Loucy (cell line): ENCODE measurements around the gene SUSD6.

Experiments
- H2AFZ ChIP-seq: fragments of 200-600 bp; sonication (generic); 2 replicates; pipeline ENCODE4 v1.6.0; 2016; ENCODE audit warnings: antibody characterized with exemption, mild to moderate bottlenecking, low read length, moderate library complexity
- H3F3A ChIP-seq: fragments of 200-600 bp; 2 replicates; pipeline ENCODE4 v1.6.0; 2016; ENCODE audit warnings: antibody characterized with exemption, low read depth, mild to moderate bottlenecking
- H3K27me3 ChIP-seq: fragments of 200-600 bp; sonication (generic); 2 replicates; pipeline ENCODE4 v1.6.1; 2014; ENCODE audit warnings: low read length, mild to moderate bottlenecking; ENCODE audit not compliant: insufficient read depth, poor library complexity, severe bottlenecking
- H3K36me3 ChIP-seq: fragments of 200-600 bp; sonication (generic); 2 replicates; pipeline ENCODE4 v1.6.1; 2016; ENCODE audit warnings: low read length; ENCODE audit not compliant: insufficient read depth
- H3K4me1 ChIP-seq: fragments of 200-600 bp; sonication (generic); 2 replicates; pipeline ENCODE4 v1.5.1; 2014; ENCODE audit warnings: low read length, mild to moderate bottlenecking; ENCODE audit not compliant: insufficient read depth, poor library complexity, severe bottlenecking
- H3K4me2 ChIP-seq: fragments of 200-600 bp; sonication (generic); 2 replicates; pipeline ENCODE4 v1.6.0; 2014; ENCODE audit warnings: antibody characterized with exemption, low read length, low read depth, mild to moderate bottlenecking; ENCODE audit not compliant: poor library complexity, severe bottlenecking
- H3K4me3 ChIP-seq: fragments of 200-600 bp; sonication (generic); 2 replicates; pipeline ENCODE4 v1.5.1; 2014; ENCODE audit warnings: low read length, mild to moderate bottlenecking, mixed read lengths; ENCODE audit not compliant: poor library complexity, severe bottlenecking
- H3K79me2 ChIP-seq: fragments of 200-600 bp; sonication (generic); 2 replicates; pipeline ENCODE4 v1.6.1; 2014; ENCODE audit warnings: low read length; ENCODE audit not compliant: insufficient read depth
- H3K9ac ChIP-seq: fragments of 200-600 bp; sonication (generic); 2 replicates; pipeline ENCODE4 v1.6.0; 2014; ENCODE audit warnings: mild to moderate bottlenecking, low read depth, low read length, moderate library complexity; ENCODE audit not compliant: poor library complexity, severe bottlenecking
- H3K9me2 ChIP-seq: fragments of 200-600 bp; sonication (generic); replicated peaks from 2 replicates; pipeline ENCODE4 v1.6.1; 2016; ENCODE audit warnings: low read depth, low read length, mixed read lengths
- H3K9me3 ChIP-seq: fragments of 200-600 bp; sonication (generic); 2 replicates; pipeline ENCODE4 v1.6.1; 2014; ENCODE audit warnings: mild to moderate bottlenecking, antibody characterized with exemption, low read length, low read depth; ENCODE audit not compliant: insufficient read depth
- H4K20me1 ChIP-seq: fragments of 200-600 bp; sonication (generic); 2 replicates; pipeline ENCODE4 v1.6.0; 2014; ENCODE audit warnings: antibody characterized with exemption, low read length, mild to moderate bottlenecking; ENCODE audit not compliant: insufficient read depth, poor library complexity, severe bottlenecking
- CTCF ChIP-seq: fragments of 200-600 bp; sonication (generic); conservative IDR thresholded peaks from 2 replicates; pipeline ENCODE4 v1.5.1; 2014; ENCODE audit warnings: mild to moderate bottlenecking, antibody characterized with exemption, low read length
- EZH2phosphoT487 ChIP-seq: fragments of 200-600 bp; IDR thresholded peaks from 2 replicates; pipeline ENCODE4 v1.6.1; 2018; ENCODE audit warnings: antibody characterized with exemption, mild to moderate bottlenecking, moderate library complexity, borderline replicate concordance

SUSD6 gene

GRCh38 chr14:69694730-69695281 is 83.4 kb downstream of the SUSD6 start:
- Histone ChIP-seq H2AFZ (no peak overlapping the region), H3K9me3 (no peaks in the 10 kb centered on the region), H3K9me2 (no peaks in the 10 kb centered on the region), H3K36me3 (peaks cover 16% of the 10 kb centered on the region; the same call in 1 of the 2 replicates), H4K20me1 (no peaks in the 10 kb centered on the region), H3K9ac (peak overlapping the region; percentile 66), H3K27me3 (no peaks in the 10 kb centered on the region), H3K4me1 (peaks cover 55% of the 10 kb centered on the region), H3F3A (no peaks in the 10 kb centered on the region; the same call in 1 of the 2 replicates), H3K4me3 (no peak overlapping the region), H3K79me2 (peaks cover 95% of the 10 kb centered on the region), H3K4me2 (peak overlapping the region; percentile 64)
- TF ChIP-seq CTCF (no peak), EZH2phosphoT487 (no peak)

GRCh38 chr14:69695322-69696203 is 84.2 kb downstream of the SUSD6 start:
- peaks cover 95% of the 10 kb centered on the region for H3K79me2 ChIP-seq
- H3F3A ChIP-seq = no peaks in the 10 kb centered on the region; the same call in 1 of the 2 replicates
- H3K9me2 ChIP-seq = no peaks in the 10 kb centered on the region
- H2AFZ ChIP-seq = no peak overlapping the region
- H3K9ac ChIP-seq = peak overlapping the region; percentile 66
- H3K9me3 ChIP-seq = no peaks in the 10 kb centered on the region
- TF ChIP-seq CTCF (no peak), EZH2phosphoT487 (no peak)
- peak overlapping the region; percentile 54 for H3K4me3 ChIP-seq
- H3K27me3 ChIP-seq = no peaks in the 10 kb centered on the region
- peak overlapping the region; percentile 64 for H3K4me2 ChIP-seq
- H3K36me3 ChIP-seq = peaks cover 9% of the 10 kb centered on the region; the same call in 1 of the 2 replicates
- H4K20me1 ChIP-seq = no peaks in the 10 kb centered on the region
- peaks cover 63% of the 10 kb centered on the region for H3K4me1 ChIP-seq

GRCh38 chr14:69696204-69696527 is 84.8 kb downstream of the SUSD6 start:
- H3K9me3 ChIP-seq = no peaks in the 10 kb centered on the region
- TF ChIP-seq EZH2phosphoT487 (no peak), CTCF (no peak)
- no peaks in the 10 kb centered on the region for H4K20me1 ChIP-seq
- peaks cover 3% of the 10 kb centered on the region; the same call in 1 of the 2 replicates for H3K36me3 ChIP-seq
- peak overlapping the region; percentile 66 for H3K9ac ChIP-seq
- H3K4me3 ChIP-seq = peak overlapping the region; percentile 54
- H3K4me2 ChIP-seq = peak overlapping the region; percentile 64
- no peaks in the 10 kb centered on the region; the same call in 1 of the 2 replicates for H3F3A ChIP-seq
- H3K79me2 ChIP-seq = peaks cover 95% of the 10 kb centered on the region
- H2AFZ ChIP-seq = no peak overlapping the region
- H3K27me3 ChIP-seq = no peaks in the 10 kb centered on the region
- peaks cover 69% of the 10 kb centered on the region for H3K4me1 ChIP-seq
- H3K9me2 ChIP-seq = no peaks in the 10 kb centered on the region
